ENCODE measurements around the gene RAB31. TPM values are rescaled to one million over a fixed set of nuclear protein-coding genes. Genes with fewer than 3 reads are reported as not detected.

RAB31 gene
- total RNA-seq, 1 donor from 2014 or later: 28.1 TPM

GRCh38 chr18:9787712-9788111 is 79.6 kb downstream of the RAB31 start:
- DNase-seq (ENCODE audit: low read depth): no peak

- no peak for DNase-seq (ENCODE audit: low read depth)
These were observed 80.0 kb downstream of the RAB31 start for GRCh38 chr18:9788140-9788539.

- DNase-seq (ENCODE audit: low read depth): no peak
These were observed 80.8 kb downstream of the RAB31 start for GRCh38 chr18:9788860-9789259.

GRCh38 chr18:9790261-9790660 is 82.2 kb downstream of the RAB31 start:
- DNase-seq (ENCODE audit: low read depth): no peak

GRCh38 chr18:9791991-9792390 is 83.9 kb downstream of the RAB31 start:
- DNase-seq (ENCODE audit: low read depth): no peak

- DNase-seq (ENCODE audit: low read depth): no peak
These were observed 84.6 kb downstream of the RAB31 start for GRCh38 chr18:9792565-9793245.

GRCh38 chr18:9796011-9796410 is 87.9 kb downstream of the RAB31 start:
- DNase-seq (ENCODE audit: low read depth): no peak

- DNase-seq (ENCODE audit: low read depth): peak; percentile 60
These were observed 88.9 kb downstream of the RAB31 start for GRCh38 chr18:9796935-9797549.

- DNase-seq (ENCODE audit: low read depth): no peak
These were observed 94.3 kb downstream of the RAB31 start for GRCh38 chr18:9802175-9803062.

GRCh38 chr18:9803063-9803697 is 95.1 kb downstream of the RAB31 start:
- DNase-seq (ENCODE audit: low read depth): no peak

GRCh38 chr18:9803698-9804516 is 95.8 kb downstream of the RAB31 start:
- no peak for DNase-seq (ENCODE audit: low read depth)

GRCh38 chr18:9804517-9805104 is 96.5 kb downstream of the RAB31 start:
- DNase-seq (ENCODE audit: low read depth): no peak

- no peak for DNase-seq (ENCODE audit: low read depth)
These were observed 98.8 kb downstream of the RAB31 start for GRCh38 chr18:9806905-9807304.

GRCh38 chr18:9808295-9809241 is 100.5 kb downstream of the RAB31 start:
- peak; percentile 91 for DNase-seq (ENCODE audit: low read depth)

- no peak for DNase-seq (ENCODE audit: low read depth)
These were observed 101.6 kb downstream of the RAB31 start for GRCh38 chr18:9809697-9810096.

GRCh38 chr18:9810299-9810698 is 102.2 kb downstream of the RAB31 start:
- DNase-seq (ENCODE audit: low read depth): no peak

- DNase-seq (ENCODE audit: low read depth): no peak
These were observed 103.0 kb downstream of the RAB31 start for GRCh38 chr18:9810994-9811705.

- DNase-seq (ENCODE audit: low read depth): no peak
These were observed 103.9 kb downstream of the RAB31 start for GRCh38 chr18:9811978-9812377.

GRCh38 chr18:9814431-9814830 is 106.3 kb downstream of the RAB31 start:
- peak; percentile 91 for DNase-seq (ENCODE audit: low read depth)
